RCC 7860 (cell line): ENCODE results near the gene TRPM2.

Experiments
- DNase-seq: peaks from one replicate; pipeline ENCODE4 v3.0.0-alpha.2; 2015; ENCODE audit warnings: low spot score
- FAIRE-seq: peaks from 2 replicates; lab custom pipeline; 2012; peaks lifted over from hg19 to GRCh38; lab: Jason Lieb, UNC

TRPM2 gene

GRCh38 chr21:44456214-44456914 lies 102.9 kb downstream of the TRPM2 start:
- FAIRE-seq (no peak), DNase-seq (no peak)

GRCh38 chr21:44456915-44457736 lies 103.7 kb downstream of the TRPM2 start:
- DNase-seq (no peak), FAIRE-seq (no peak)

- FAIRE-seq = no peak
- no peak for DNase-seq
These were observed 105.7 kb downstream of the TRPM2 start for GRCh38 chr21:44458971-44459711.

GRCh38 chr21:44459712-44460440 lies 106.5 kb downstream of the TRPM2 start:
- FAIRE-seq (no peak), DNase-seq (no peak)

- FAIRE-seq = no peak
- DNase-seq = no peak
These were observed 107.0 kb downstream of the TRPM2 start for GRCh38 chr21:44460441-44460755.

GRCh38 chr21:44461005-44461404 lies 107.6 kb downstream of the TRPM2 start:
- FAIRE-seq = no peak
- DNase-seq = no peak

- DNase-seq (no peak), FAIRE-seq (no peak)
These were observed 108.1 kb downstream of the TRPM2 start for GRCh38 chr21:44461464-44462001.

GRCh38 chr21:44462086-44462833 lies 108.8 kb downstream of the TRPM2 start:
- DNase-seq = no peak
- FAIRE-seq = no peak

- no peak for DNase-seq
These were observed 109.4 kb downstream of the TRPM2 start for GRCh38 chr21:44462834-44463200.

GRCh38 chr21:44463724-44464123 lies 110.3 kb downstream of the TRPM2 start:
- DNase-seq (no peak), FAIRE-seq (no peak)

More at GRCh38 chr21:44462834-44463200, 109.4 kb downstream of the TRPM2 start:
- FAIRE-seq = no peak

GRCh38 chr21:44464351-44464750 lies 110.9 kb downstream of the TRPM2 start:
- no peak for FAIRE-seq

GRCh38 chr21:44466351-44466954 lies 113.0 kb downstream of the TRPM2 start:
- no peak for FAIRE-seq
- no peak for DNase-seq

More at GRCh38 chr21:44464351-44464750, 110.9 kb downstream of the TRPM2 start:
- DNase-seq = no peak

- DNase-seq (no peak), FAIRE-seq (no peak)
These were observed 113.8 kb downstream of the TRPM2 start for GRCh38 chr21:44466996-44467858.

- no peak for FAIRE-seq
- no peak for DNase-seq
These were observed 114.4 kb downstream of the TRPM2 start for GRCh38 chr21:44467859-44468195.

GRCh38 chr21:44471341-44471740 lies 117.9 kb downstream of the TRPM2 start:
- FAIRE-seq (no peak), DNase-seq (no peak)

- no peak for FAIRE-seq
- no peak for DNase-seq
These were observed 118.6 kb downstream of the TRPM2 start for GRCh38 chr21:44471996-44472395.

GRCh38 chr21:44473915-44474555 lies 120.6 kb downstream of the TRPM2 start:
- DNase-seq (no peak), FAIRE-seq (no peak)

- DNase-seq = no peak
These were observed 121.9 kb downstream of the TRPM2 start for GRCh38 chr21:44475266-44475845.

More at GRCh38 chr21:44475266-44475845, 121.9 kb downstream of the TRPM2 start:
- FAIRE-seq = no peak
